ENCODE results near the gene PRSS3.

PRSS3 gene

GRCh38 chr9:33813712-33814641, 18.6 kb downstream of the PRSS3 start:
- CTCF ChIA-PET: interaction anchor here (0.7 to 5.9 kb wide), 40 partner anchors 9 to 693 kb away, joined by 3 to 59 read pairs (median 4); partner anchors contain the start of genes UBAP1 and UBAP2
- POLR2A ChIA-PET: no interaction called here

GRCh38 chr9:33815781-33816180, 20.4 kb downstream of the PRSS3 start:
- no peak for DNase-seq (ENCODE audit: extremely low spot score)
- no peak for TF ChIP-seq CTCF (IDR thresholded peaks at IDR 0.05; ENCODE audit: control extremely low read depth, extremely low read depth, low read depth, missing control alignments)
- CTCF ChIA-PET: interaction anchor here (0.9 to 5.9 kb wide), 10 partner anchors 7 to 263 kb away, joined by 3 to 59 read pairs (median 10); no protein-coding TSS in a partner anchor
- POLR2A ChIA-PET: no interaction called here

More at GRCh38 chr9:33813712-33814641, 18.6 kb downstream of the PRSS3 start:
- peak; percentile 44 for DNase-seq (ENCODE audit: extremely low spot score)
- peak; percentile 37 for TF ChIP-seq CTCF (IDR thresholded peaks at IDR 0.05; ENCODE audit: control extremely low read depth, extremely low read depth, low read depth, missing control alignments)

GRCh38 chr9:33816327-33817252, 21.2 kb downstream of the PRSS3 start, which contains the start of gene UBE2R2:
UBE2R2 (plus strand) TSS chr9:33817160; CDS start chr9:33817758, 598 bp downstream.
- POLR2A ChIA-PET: no interaction called here
- CTCF ChIA-PET: interaction anchor here (0.9 to 5.9 kb wide), 5 partner anchors 9 to 42 kb away, joined by 3 to 59 read pairs (median 22); no protein-coding TSS in a partner anchor
- DNase-seq (ENCODE audit: extremely low spot score): peak; percentile 98
- TF ChIP-seq CTCF (IDR thresholded peaks at IDR 0.05; ENCODE audit: control extremely low read depth, extremely low read depth, low read depth, missing control alignments): no peak

- DNase-seq (ENCODE audit: extremely low spot score): peak; percentile 64
- ChIA-PET CTCF (interaction anchor here (1.3 to 1.6 kb wide), 2 partner anchors 35 to 38 kb away, joined by 4 to 5 read pairs; no protein-coding TSS in a partner anchor), POLR2A (interaction anchor here (0.7 to 1.0 kb wide), 2 partner anchors 19 to 1934 kb away, joined by 3 to 5 read pairs; no protein-coding TSS in a partner anchor)
- TF ChIP-seq CTCF (IDR thresholded peaks at IDR 0.05; ENCODE audit: control extremely low read depth, extremely low read depth, low read depth, missing control alignments): no peak
Measured at GRCh38 chr9:33817327-33818166, 22.2 kb downstream of the PRSS3 start.

- peak; percentile 23 for DNase-seq (ENCODE audit: extremely low spot score)
- CTCF ChIA-PET: interaction anchor here (1.3 to 1.6 kb wide), 2 partner anchors 34 to 39 kb away, joined by 4 to 5 read pairs; no protein-coding TSS in a partner anchor
- POLR2A ChIA-PET: interaction anchor here (0.7 to 1.0 kb wide), 2 partner anchors 18 to 1933 kb away, joined by 3 to 5 read pairs; no protein-coding TSS in a partner anchor
- no peak for TF ChIP-seq CTCF (IDR thresholded peaks at IDR 0.05; ENCODE audit: control extremely low read depth, extremely low read depth, low read depth, missing control alignments)
Measured at GRCh38 chr9:33818167-33818846, 22.9 kb downstream of the PRSS3 start.
